Activated naive CD4-positive, alpha-beta T cell treated with anti-CD3 and anti-CD28 coated beads, Interleukin-2, amount 10 ng/mL, durations not matched to agents 5 hours and 36 hours (primary cell): ENCODE results near the gene APOC4. TPM values are rescaled to one million over a fixed set of nuclear protein-coding genes. Genes with fewer than 3 reads are reported as not detected.

Source experiments
- total RNA-seq, 2 experiments: library from RNA; stranded (reverse); gene quantifications; one replicate each; pipeline ENCODE4 v1.2.3, GENCODE V29; 2021

The APOC4 gene
- total RNA-seq: not detected

GRCh38 chr19:44942067-44942571, at the start of gene APOC4:
Gene APOC4, plus strand, starts transcription at chr19:44942237. Its CDS starts 41 bp downstream, at chr19:44942278.

GRCh38 chr19:44905437-44906160, 36.4 kb upstream of the APOC4 start, which contains the start of gene APOE:
Gene APOE, plus strand, starts transcription at chr19:44905796. Its CDS starts 829 bp downstream, at chr19:44906625.

GRCh38 chr19:44914433-44915206, 27.4 kb upstream of the APOC4 start, which contains the start of gene APOC1:
Gene APOC1, plus strand, starts transcription at chr19:44914608. Its CDS starts 284 bp downstream, at chr19:44914892.

GRCh38 chr19:44954649-44955504, 12.8 kb downstream of the APOC4 start, which contains the start of gene CLPTM1:
Gene CLPTM1, plus strand, starts transcription at chr19:44955380. Its CDS starts 16 bp downstream, at chr19:44955396.

Other genes starting within 250 kb of the APOC4 start
- gene CEACAM16, start 243.1 kb upstream of the APOC4 start, total RNA-seq: not detected
- gene BCL3, start 193.5 kb upstream of the APOC4 start, total RNA-seq: 10 to 100 TPM; 34.2 to 34.9 TPM
- not detected for gene CBLC, start 164.3 kb upstream of the APOC4 start, total RNA-seq
- gene BCAM, start 133.1 kb upstream of the APOC4 start, total RNA-seq: not detected
- gene NECTIN2, start 95.9 kb upstream of the APOC4 start, total RNA-seq: under 1 TPM in 1 of 2 experiments, not detected in 1; 0.34 TPM
- 10 to 100 TPM; 49.2 to 51.5 TPM for gene TOMM40, start 51.0 kb upstream of the APOC4 start, total RNA-seq
- gene APOE, start 36.4 kb upstream of the APOC4 start, total RNA-seq: under 1 TPM; 0.31 to 0.91 TPM
- under 1 TPM; 0.58 to 0.81 TPM for gene APOC1, start 27.6 kb upstream of the APOC4 start, total RNA-seq
- not detected for gene APOC2, start 3.8 kb downstream of the APOC4 start, total RNA-seq
- gene CLPTM1, start 13.1 kb downstream of the APOC4 start, total RNA-seq: 10 to 100 TPM; 64.0 to 65.0 TPM
- 10 to 100 TPM; 28.5 to 28.9 TPM for gene RELB, start 59.2 kb downstream of the APOC4 start, total RNA-seq
- gene CLASRP, start 96.8 kb downstream of the APOC4 start, total RNA-seq: 100 to 1,000 TPM in 1 of 2 experiments, 10 to 100 TPM in 1; 94.6 to 107 TPM
- 1 to 10 TPM; 3.1 to 3.8 TPM for gene ZNF296, start 134.2 kb downstream of the APOC4 start, total RNA-seq
- gene GEMIN7, start 137.0 kb downstream of the APOC4 start, total RNA-seq: 10 to 100 TPM; 23.5 to 23.8 TPM
- 10 to 100 TPM; 21.2 to 21.6 TPM for gene PPP1R37, start 150.9 kb downstream of the APOC4 start, total RNA-seq
- gene NKPD1, start 218.7 kb downstream of the APOC4 start, total RNA-seq: under 1 TPM; 0.24 to 0.35 TPM
- 100 to 1,000 TPM in 1 of 2 experiments, 10 to 100 TPM in 1; 97.9 to 102 TPM for gene TRAPPC6A, start 236.0 kb downstream of the APOC4 start, total RNA-seq
- 10 to 100 TPM; 16.7 to 18.7 TPM for gene BLOC1S3, start 236.5 kb downstream of the APOC4 start, total RNA-seq